ENCODE measurements around the gene PLSCR2.

PLSCR2 gene

GRCh38 chr3:146505516-146505915 lies 36.2 kb upstream of the PLSCR2 start:
- no peak for DNase-seq (ENCODE audit: extremely low spot score)
- no peak for TF ChIP-seq CTCF (IDR thresholded peaks at IDR 0.05; ENCODE audit: control extremely low read depth, extremely low read depth, low read depth, missing control alignments)
- ChIA-PET POLR2A (no interaction called here), CTCF (interaction anchor here (1.4 to 2.5 kb wide), 2 partner anchors 8 to 13 kb away, joined by 4 to 6 read pairs; no protein-coding TSS in a partner anchor)

- TF ChIP-seq CTCF (IDR thresholded peaks at IDR 0.05; ENCODE audit: control extremely low read depth, extremely low read depth, low read depth, missing control alignments): no peak
- ChIA-PET CTCF (interaction anchor here (0.7 to 2.5 kb wide), 5 partner anchors 9 to 39 kb away, joined by 3 to 6 read pairs (median 4); no protein-coding TSS in a partner anchor), POLR2A (no interaction called here)
- no peak for DNase-seq (ENCODE audit: extremely low spot score)
Observed at GRCh38 chr3:146504498-146505197, 35.3 kb upstream of the PLSCR2 start.

- ChIA-PET CTCF (interaction anchor here (0.7 to 2.5 kb wide), 5 partner anchors 8 to 40 kb away, joined by 3 to 6 read pairs (median 3); no protein-coding TSS in a partner anchor), POLR2A (no interaction called here)
- no peak for TF ChIP-seq CTCF (IDR thresholded peaks at IDR 0.05; ENCODE audit: control extremely low read depth, extremely low read depth, low read depth, missing control alignments)
- peak; percentile 64 for DNase-seq (ENCODE audit: extremely low spot score)
Observed at GRCh38 chr3:146503461-146504202, 34.3 kb upstream of the PLSCR2 start.

- ChIA-PET CTCF (no interaction called here), POLR2A (no interaction called here)
- no peak for DNase-seq (ENCODE audit: extremely low spot score)
- no peak for TF ChIP-seq CTCF (IDR thresholded peaks at IDR 0.05; ENCODE audit: control extremely low read depth, extremely low read depth, low read depth, missing control alignments)
Observed at GRCh38 chr3:146502887-146503460, 33.6 kb upstream of the PLSCR2 start.

GRCh38 chr3:146501752-146502151 lies 32.4 kb upstream of the PLSCR2 start:
- CTCF ChIA-PET: no interaction called here
- DNase-seq (ENCODE audit: extremely low spot score): no peak
- POLR2A ChIA-PET: no interaction called here
- no peak for TF ChIP-seq CTCF (IDR thresholded peaks at IDR 0.05; ENCODE audit: control extremely low read depth, extremely low read depth, low read depth, missing control alignments)

- no peak for TF ChIP-seq CTCF (IDR thresholded peaks at IDR 0.05; ENCODE audit: control extremely low read depth, extremely low read depth, low read depth, missing control alignments)
- ChIA-PET POLR2A (no interaction called here), CTCF (no interaction called here)
- no peak for DNase-seq (ENCODE audit: extremely low spot score)
Observed at GRCh38 chr3:146499701-146500100, 30.3 kb upstream of the PLSCR2 start.

Measured in GM10248 (cell line).